PC-9 (cell line): ENCODE results near the gene ETNK2.

ENCODE experiments used
- EZH2 ChIP-seq: fragments of 200-600 bp; sonication (generic); IDR thresholded peaks from 2 replicates; pipeline ENCODE4 v1.8.0; 2017; ENCODE audit warnings: antibody characterized with exemption, low read depth
- TF ChIP-seq, protein P1 (sequence below): fragments of 200-600 bp; sonication (generic); conservative IDR thresholded peaks from 2 replicates; pipeline ENCODE4 v1.6.1; 2017; ENCODE audit warnings: mixed run types, antibody characterized with exemption, mild to moderate bottlenecking, moderate library complexity

- TF ChIP-seq, protein P1, sequence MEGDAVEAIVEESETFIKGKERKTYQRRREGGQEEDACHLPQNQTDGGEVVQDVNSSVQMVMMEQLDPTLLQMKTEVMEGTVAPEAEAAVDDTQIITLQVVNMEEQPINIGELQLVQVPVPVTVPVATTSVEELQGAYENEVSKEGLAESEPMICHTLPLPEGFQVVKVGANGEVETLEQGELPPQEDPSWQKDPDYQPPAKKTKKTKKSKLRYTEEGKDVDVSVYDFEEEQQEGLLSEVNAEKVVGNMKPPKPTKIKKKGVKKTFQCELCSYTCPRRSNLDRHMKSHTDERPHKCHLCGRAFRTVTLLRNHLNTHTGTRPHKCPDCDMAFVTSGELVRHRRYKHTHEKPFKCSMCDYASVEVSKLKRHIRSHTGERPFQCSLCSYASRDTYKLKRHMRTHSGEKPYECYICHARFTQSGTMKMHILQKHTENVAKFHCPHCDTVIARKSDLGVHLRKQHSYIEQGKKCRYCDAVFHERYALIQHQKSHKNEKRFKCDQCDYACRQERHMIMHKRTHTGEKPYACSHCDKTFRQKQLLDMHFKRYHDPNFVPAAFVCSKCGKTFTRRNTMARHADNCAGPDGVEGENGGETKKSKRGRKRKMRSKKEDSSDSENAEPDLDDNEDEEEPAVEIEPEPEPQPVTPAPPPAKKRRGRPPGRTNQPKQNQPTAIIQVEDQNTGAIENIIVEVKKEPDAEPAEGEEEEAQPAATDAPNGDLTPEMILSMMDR, result no peak
- TF ChIP-seq EZH2, result no peak
These were observed 47.7 kb upstream of the ETNK2 start for GRCh38 chr1:204199579-204199978.
